DMS79 (cell line): ENCODE data around the gene TMPRSS7.
"Not testable (repeated sequence)": the region's sequence is repeated elsewhere in the genome, so short reads cannot be mapped to it uniquely, and the experiment has no call there.

Experiments used
- DNase-seq: peaks from one replicate; lab custom pipeline; 2025; lab: John Stamatoyannopoulos, UW

Gene TMPRSS7

GRCh38 chr3:112012205-112012992 is 22.1 kb upstream of the TMPRSS7 start:
- DNase-seq: no peak

- DNase-seq: no peak
These were observed 21.3 kb upstream of the TMPRSS7 start for GRCh38 chr3:112013058-112013783.

GRCh38 chr3:112013784-112014143 is 20.8 kb upstream of the TMPRSS7 start:
- no peak for DNase-seq

- no peak for DNase-seq
These were observed 17.4 kb upstream of the TMPRSS7 start for GRCh38 chr3:112017091-112017490.

GRCh38 chr3:112018712-112019111 is 15.8 kb upstream of the TMPRSS7 start:
- no peak for DNase-seq

GRCh38 chr3:112019716-112020115 is 14.8 kb upstream of the TMPRSS7 start:
- no peak for DNase-seq

- DNase-seq: no peak
These were observed 13.9 kb upstream of the TMPRSS7 start for GRCh38 chr3:112020674-112021085.

- DNase-seq: no peak
These were observed 7.4 kb upstream of the TMPRSS7 start for GRCh38 chr3:112027142-112027541.

GRCh38 chr3:112027826-112028225 is 6.7 kb upstream of the TMPRSS7 start:
- peak; percentile 74 for DNase-seq

GRCh38 chr3:112030901-112031300 is 3.6 kb upstream of the TMPRSS7 start:
- DNase-seq: no peak

GRCh38 chr3:112032098-112032731 is 2.3 kb upstream of the TMPRSS7 start:
- DNase-seq: peak; percentile 74

GRCh38 chr3:112035241-112035640 is 705 bp downstream of the TMPRSS7 start:
- DNase-seq: no peak

- DNase-seq: not testable (repeated sequence)
These were observed 2.7 kb downstream of the TMPRSS7 start for GRCh38 chr3:112037194-112037593.

- no peak for DNase-seq
These were observed 4.3 kb downstream of the TMPRSS7 start for GRCh38 chr3:112038863-112039262.

- DNase-seq: no peak
These were observed 6.8 kb downstream of the TMPRSS7 start for GRCh38 chr3:112041321-112041720.

GRCh38 chr3:112042842-112043280 is 8.3 kb downstream of the TMPRSS7 start:
- peak; percentile 6 for DNase-seq

- DNase-seq: peak; percentile 68
These were observed 9.2 kb downstream of the TMPRSS7 start for GRCh38 chr3:112043621-112044201.

- DNase-seq: no peak
These were observed 12.1 kb downstream of the TMPRSS7 start for GRCh38 chr3:112046599-112046998.

- no peak for DNase-seq
These were observed 12.7 kb downstream of the TMPRSS7 start for GRCh38 chr3:112047264-112047663.

- DNase-seq: no peak
These were observed 14.4 kb downstream of the TMPRSS7 start for GRCh38 chr3:112048911-112049310.

GRCh38 chr3:112053229-112053628 is 18.7 kb downstream of the TMPRSS7 start:
- no peak for DNase-seq

- no peak for DNase-seq
These were observed 22.0 kb downstream of the TMPRSS7 start for GRCh38 chr3:112056451-112056929.
